GM21576 (cell line): ENCODE results near the gene CRLF3.
"Not testable (repeated sequence)": the region's sequence is repeated elsewhere in the genome, so short reads cannot be mapped to it uniquely, and the experiment has no call there.

Experiments
- ATAC-seq: cut with Tn5 transposase; IDR thresholded peaks from one replicate; pipeline ENCODE4 v1.9.1; 2021; ENCODE audit warnings: mild to moderate bottlenecking, moderate library complexity; ENCODE audit not compliant: unreplicated experiment

The CRLF3 gene

GRCh38 chr17:30742669-30743068, 81.8 kb downstream of the CRLF3 start:
- ATAC-seq, result not testable (repeated sequence)

- not testable (repeated sequence) for ATAC-seq
Observed at GRCh38 chr17:30736371-30736770, 88.1 kb downstream of the CRLF3 start.

- ATAC-seq, result not testable (repeated sequence)
Observed at GRCh38 chr17:30735644-30736043, 88.8 kb downstream of the CRLF3 start.

GRCh38 chr17:30735206-30735605, 89.3 kb downstream of the CRLF3 start:
- not testable (repeated sequence) for ATAC-seq

- not testable (repeated sequence) for ATAC-seq
Observed at GRCh38 chr17:30734153-30734552, 90.3 kb downstream of the CRLF3 start.
